ENCODE results near the gene UBE2V1.

DNA sequence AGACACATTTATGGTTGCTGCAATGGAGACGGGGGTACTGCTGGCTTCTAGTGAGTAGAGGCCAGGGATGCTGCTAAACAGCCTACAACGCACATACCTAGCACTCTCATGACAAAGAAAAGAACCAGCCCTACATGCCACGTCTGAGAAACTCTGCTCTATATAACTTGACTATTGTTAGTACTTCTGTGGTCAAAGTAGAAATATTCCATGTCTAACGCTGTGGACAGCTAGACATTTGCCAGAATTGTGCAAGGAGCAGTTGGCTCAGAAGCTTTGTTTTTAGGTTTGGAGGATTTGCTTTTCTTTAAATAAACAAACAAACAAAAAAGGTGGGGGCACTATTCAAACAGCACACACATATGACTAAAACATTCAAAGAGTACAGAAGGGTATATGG lies 20.5 kb downstream of the UBE2V1 start:
- no peak for TF ChIP-seq POLR2A (IDR thresholded peaks at IDR 0.05; ENCODE audit: low read depth, low read length)
- TF ChIP-seq POLR2AphosphoS5 (IDR thresholded peaks at IDR 0.05; ENCODE audit: low read depth, low read length): no peak
- no peak for TF ChIP-seq TAF1 (IDR thresholded peaks at IDR 0.05; ENCODE audit: borderline replicate concordance, low read depth, low read length)
